Liver (tissue), 9 donors: ENCODE data around the gene EMX2. TPM values are rescaled to one million over a fixed set of nuclear protein-coding genes. Genes with fewer than 3 reads are reported as not detected.

Source experiments
- DNase-seq: peaks from one replicate; pipeline ENCODE4 v3.0.0-alpha.2; 2017; ENCODE audit warnings: low spot score
- H3K27ac ChIP-seq, 2 donors: one replicate each; pipeline ENCODE4 v1.7.0; 2013; ENCODE audit warnings: inconsistent platforms in 2 of 2, low read length in 2 of 2, control low read depth in 1 of 2, low read depth in 1 of 2, mild to moderate bottlenecking in 1 of 2
- H3K27me3 ChIP-seq, 4 donors: one replicate each; pipeline versions ENCODE4 v1.6.1 to v1.7.0; 2013; ENCODE audit warnings: low read length in 3 of 4, inconsistent platforms in 1 of 4, mild to moderate bottlenecking in 1 of 4, moderate library complexity in 1 of 4; ENCODE audit not compliant: control insufficient read depth in 4 of 4, insufficient read depth in 4 of 4
- H3K36me3 ChIP-seq, 4 donors: one replicate each; pipeline versions ENCODE4 v1.6.1 to v1.7.0; 2013; ENCODE audit warnings: low read length in 3 of 4, mild to moderate bottlenecking in 3 of 4, low read depth in 1 of 4, moderate library complexity in 1 of 4; ENCODE audit not compliant: control insufficient read depth in 4 of 4, insufficient read depth in 3 of 4
- H3K4me1 ChIP-seq, 4 donors: one replicate each; pipeline versions ENCODE4 v1.6.1 to v1.7.0; 2013; ENCODE audit warnings: low read length in 3 of 4, mild to moderate bottlenecking in 3 of 4, moderate library complexity in 1 of 4; ENCODE audit not compliant: control insufficient read depth in 4 of 4, insufficient read depth in 4 of 4
- H3K4me3 ChIP-seq, 3 donors: one replicate each; pipeline versions ENCODE4 v1.6.1 to v1.7.0; 2013; ENCODE audit warnings: low read length in 3 of 3, control low read depth in 1 of 3, low read depth in 1 of 3, mild to moderate bottlenecking in 1 of 3
- H3K9ac ChIP-seq, 2 donors: one replicate each; pipeline ENCODE4 v1.7.0; 2013; ENCODE audit warnings: low read length in 2 of 2, mild to moderate bottlenecking in 2 of 2, moderate library complexity in 2 of 2, control low read depth in 1 of 2, low read depth in 1 of 2
- H3K9me3 ChIP-seq, 4 donors: one replicate each; pipeline versions ENCODE4 v1.6.1 to v1.7.0; 2013; ENCODE audit warnings: low read length in 3 of 4; ENCODE audit not compliant: control insufficient read depth in 4 of 4
- ATF3 ChIP-seq: IDR thresholded peaks from 2 replicates; pipeline ENCODE4 v1.6.1; 2016; ENCODE audit warnings: antibody characterized with exemption
- CTCF ChIP-seq: fragments of 150-350 bp; IDR thresholded peaks from 2 replicates; pipeline ENCODE4 v1.5.1; 2017; ENCODE audit warnings: improper control_type of control experiment, low read depth, low read length; ENCODE audit not compliant: missing input control
- FOXA1 ChIP-seq: IDR thresholded peaks from 2 replicates; pipeline ENCODE4 v1.6.1; 2016; ENCODE audit warnings: antibody characterized with exemption
- FOXA2 ChIP-seq: IDR thresholded peaks from 2 replicates; pipeline ENCODE4 v1.6.1; 2016; ENCODE audit warnings: antibody characterized with exemption
- GABPA ChIP-seq, 2 donors: IDR thresholded peaks in 1 of 2; conservative IDR thresholded peaks in 1 of 2; 2 replicates each; pipeline ENCODE4 v1.6.1; 2016; ENCODE audit warnings: antibody characterized with exemption in 2 of 2, mild to moderate bottlenecking in 1 of 2, moderate library complexity in 1 of 2
- HNF4A ChIP-seq, 2 donors: conservative IDR thresholded peaks; 2 replicates each; pipeline ENCODE4 v1.6.1; 2016; ENCODE audit warnings: antibody characterized with exemption in 2 of 2, mild to moderate bottlenecking in 2 of 2
- HNF4G ChIP-seq: IDR thresholded peaks from 2 replicates; pipeline ENCODE4 v1.6.1; 2016; ENCODE audit warnings: antibody characterized with exemption
- JUND ChIP-seq, 2 donors: IDR thresholded peaks; 2 replicates each; pipeline ENCODE4 v1.6.1; 2016; ENCODE audit warnings: antibody characterized with exemption in 2 of 2
- MAX ChIP-seq: IDR thresholded peaks from 2 replicates; pipeline ENCODE4 v1.6.1; 2016; ENCODE audit warnings: antibody characterized with exemption
- RAD21 ChIP-seq, 2 donors: IDR thresholded peaks; 2 replicates each; pipeline ENCODE4 v1.6.1; 2016; ENCODE audit warnings: antibody characterized with exemption in 2 of 2, mild to moderate bottlenecking in 2 of 2
- REST ChIP-seq: IDR thresholded peaks from 2 replicates; pipeline ENCODE4 v1.6.1; 2016; ENCODE audit warnings: antibody characterized with exemption, mild to moderate bottlenecking
- RXRA ChIP-seq, 2 donors: IDR thresholded peaks; 2 replicates each; pipeline ENCODE4 v1.6.1; 2017 to 2018; ENCODE audit warnings: antibody characterized with exemption in 2 of 2, mild to moderate bottlenecking in 1 of 2
- SP1 ChIP-seq: IDR thresholded peaks from 2 replicates; pipeline ENCODE4 v1.6.1; 2018; ENCODE audit warnings: antibody characterized with exemption, mild to moderate bottlenecking
- TAF1 ChIP-seq: conservative IDR thresholded peaks from 2 replicates; pipeline ENCODE4 v1.6.1; 2016; ENCODE audit warnings: antibody characterized with exemption, mild to moderate bottlenecking
- YY1 ChIP-seq: IDR thresholded peaks from 2 replicates; pipeline ENCODE4 v1.6.1; 2016; ENCODE audit warnings: antibody characterized with exemption, mild to moderate bottlenecking
- WGBS: extraction: QIAGEN DNeasy Blood & Tissue Kit; methylation state at CpG from one replicate; pipeline ENCODE4 v1.1.7; 2013; 5-methylcytosine and 5-hydroxymethylcytosine counted together
- polyA plus RNA-seq, 2 donors: library from polyadenylated mRNA; stranded (reverse) in 1 of 2; unstranded in 1 of 2; fragments of 200-250 nt in 1 of 2; fragments of >200 nt in 1 of 2; fragmentation: Nextera tagmentation in 1 of 2; extraction: Ambion mirVana in 1 of 2; gene quantifications; one replicate each; pipeline versions ENCODE4 v1.2.1 to v1.2.3, GENCODE V29; 2013 to 2015
- total RNA-seq, 2 donors: library from RNA; depleted of rRNA; stranded (reverse); fragments of >200 nt; gene quantifications; one replicate each; pipeline ENCODE4 v1.2.3, GENCODE V29; 2014
- TF ChIP-seq, protein P1 (sequence below): IDR thresholded peaks from 2 replicates; pipeline ENCODE4 v1.6.1; 2016; ENCODE audit warnings: antibody characterized with exemption
- donor health status: healthy.
- donor health status: healthy.
- donor health status: healthy.
- donor health status: healthy.
- donor health status: healthy.

EMX2 gene
- total and polyA plus RNA-seq, 4 donors = not detected

DNA sequence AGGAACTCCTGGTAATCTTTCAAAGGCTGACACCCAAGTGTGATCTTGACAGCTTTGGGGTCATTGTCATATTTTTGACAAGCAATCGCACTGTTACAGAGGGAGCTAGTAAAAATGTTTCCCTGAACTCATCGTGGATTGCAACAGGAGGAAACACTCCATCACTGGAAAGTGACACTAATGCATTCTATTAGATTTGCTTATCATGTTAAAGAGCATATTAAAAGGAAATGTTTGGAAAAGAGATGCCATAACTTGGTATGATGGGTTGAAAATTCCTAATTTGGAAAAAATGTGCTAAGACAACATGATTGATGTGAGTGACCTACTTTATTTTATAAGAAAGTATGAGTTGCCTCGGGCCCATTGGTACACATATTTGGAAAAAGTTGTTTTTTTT lies 22.7 kb upstream of the EMX2 start (continued):
- TF ChIP-seq, protein P1, sequence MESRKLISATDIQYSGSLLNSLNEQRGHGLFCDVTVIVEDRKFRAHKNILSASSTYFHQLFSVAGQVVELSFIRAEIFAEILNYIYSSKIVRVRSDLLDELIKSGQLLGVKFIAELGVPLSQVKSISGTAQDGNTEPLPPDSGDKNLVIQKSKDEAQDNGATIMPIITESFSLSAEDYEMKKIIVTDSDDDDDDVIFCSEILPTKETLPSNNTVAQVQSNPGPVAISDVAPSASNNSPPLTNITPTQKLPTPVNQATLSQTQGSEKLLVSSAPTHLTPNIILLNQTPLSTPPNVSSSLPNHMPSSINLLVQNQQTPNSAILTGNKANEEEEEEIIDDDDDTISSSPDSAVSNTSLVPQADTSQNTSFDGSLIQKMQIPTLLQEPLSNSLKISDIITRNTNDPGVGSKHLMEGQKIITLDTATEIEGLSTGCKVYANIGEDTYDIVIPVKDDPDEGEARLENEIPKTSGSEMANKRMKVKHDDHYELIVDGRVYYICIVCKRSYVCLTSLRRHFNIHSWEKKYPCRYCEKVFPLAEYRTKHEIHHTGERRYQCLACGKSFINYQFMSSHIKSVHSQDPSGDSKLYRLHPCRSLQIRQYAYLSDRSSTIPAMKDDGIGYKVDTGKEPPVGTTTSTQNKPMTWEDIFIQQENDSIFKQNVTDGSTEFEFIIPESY = no peak
- no peak for TF ChIP-seq RXRA (IDR thresholded peaks at IDR 0.05)
- TF ChIP-seq FOXA1 = no peak
- TF ChIP-seq TAF1 = no peak
- no peak for TF ChIP-seq SP1

- Histone ChIP-seq H3K4me1 (peaks cover 4 to 15% (median 10%) of the 10 kb centered on the region in 4 donors), H3K27me3 (peaks cover 13 to 48% (median 19%) of the 10 kb centered on the region in 4 donors), H3K4me3 (no peak overlapping the region), H3K9ac (no peak overlapping the region), H3K27ac (no peak overlapping the region), H3K36me3 (no peaks in the 10 kb centered on the region), H3K9me3 (no peaks in the 10 kb centered on the region)
- 43% methylated on average over 4 of the region's 4 CpGs for WGBS
- DNase-seq = no peak
- TF ChIP-seq RXRA (IDR thresholded peaks at IDR 0.05) = no peak
- no peak for TF ChIP-seq HNF4G
- TF ChIP-seq SP1 = no peak
- TF ChIP-seq CTCF = no peak
- TF ChIP-seq, protein P1 = no peak
- TF ChIP-seq JUND (IDR thresholded peaks at IDR 0.05) = no peak
- TF ChIP-seq YY1 = no peak
- no peak for TF ChIP-seq REST
- TF ChIP-seq TAF1 = no peak
- TF ChIP-seq ATF3 = no peak
- TF ChIP-seq MAX = no peak
- TF ChIP-seq HNF4A (conservative IDR thresholded peaks at IDR 0.05) = no peak
- no peak for TF ChIP-seq GABPA (IDR thresholded peaks at IDR 0.05 in 1 of 2, conservative IDR thresholded peaks at IDR 0.05 in 1 of 2)
- TF ChIP-seq FOXA2 = no peak
- no peak for TF ChIP-seq RAD21 (IDR thresholded peaks at IDR 0.05)
Measured at GRCh38 chr10:117530791-117531190, 11.8 kb upstream of the EMX2 start.
